Keratinocyte (primary cell): ENCODE measurements around the gene C11orf91. TPM values are rescaled to one million over a fixed set of nuclear protein-coding genes. Genes with fewer than 3 reads are reported as not detected.

Source experiments
- DNase-seq: peaks from one replicate; pipeline ENCODE4 v3.0.0-alpha.2; 2011; ENCODE audit warnings: low read depth, missing footprints, low spot score
- FAIRE-seq: peaks from 2 replicates; lab custom pipeline; 2011; peaks lifted over from hg19 to GRCh38; lab: Jason Lieb, UNC
- H2AFZ ChIP-seq: 2 replicates; pipeline ENCODE4 v1.6.0; 2012; ENCODE audit warnings: low read length, control low read depth, inconsistent platforms; ENCODE audit not compliant: control insufficient read depth
- H3K27ac ChIP-seq: 2 replicates; pipeline ENCODE4 v1.5.1; 2011; ENCODE audit warnings: low read length; ENCODE audit not compliant: control insufficient read depth, insufficient read depth
- H3K27me3 ChIP-seq: 3 replicates; pipeline ENCODE4 v1.6.0; 2011; ENCODE audit warnings: low read length; ENCODE audit not compliant: control insufficient read depth, insufficient read depth; ENCODE audit errors: extremely low read depth
- H3K36me3 ChIP-seq, 2 experiments: 2 replicates in 1 of 2; 3 replicates in 1 of 2; pipeline ENCODE4 v1.5.1; 2011; ENCODE audit warnings: low read length in 2 of 2, mild to moderate bottlenecking in 1 of 2; ENCODE audit not compliant: control insufficient read depth in 2 of 2, insufficient read depth in 2 of 2; ENCODE audit errors: extremely low read depth in 1 of 2
- H3K4me1 ChIP-seq: 3 replicates; pipeline ENCODE4 v1.5.1; 2011; ENCODE audit warnings: low read length; ENCODE audit not compliant: control insufficient read depth, insufficient read depth; ENCODE audit errors: extremely low read depth
- H3K4me2 ChIP-seq: 3 replicates; pipeline ENCODE4 v1.6.0; 2011; ENCODE audit warnings: low read depth, low read length; ENCODE audit not compliant: control insufficient read depth, insufficient read depth; ENCODE audit errors: extremely low read depth
- H3K4me3 ChIP-seq, 3 experiments: fragments of 200-600 bp in 1 of 3; sonication (generic) in 1 of 3; 2 replicates in 2 of 3; 3 replicates in 1 of 3; pipeline ENCODE4 v1.5.1; 2011 to 2016; ENCODE audit warnings: low read length in 3 of 3, mild to moderate bottlenecking in 3 of 3, control low read depth in 2 of 3, inconsistent platforms in 1 of 3, low read depth in 1 of 3, mixed read lengths in 1 of 3, mixed run types in 1 of 3, moderate library complexity in 1 of 3; ENCODE audit not compliant: control insufficient read depth in 2 of 3, insufficient read depth in 2 of 3; ENCODE audit errors: extremely low read depth in 1 of 3
- H3K79me2 ChIP-seq: 2 replicates; pipeline ENCODE4 v1.6.0; 2012; ENCODE audit warnings: low read length; ENCODE audit not compliant: control insufficient read depth, insufficient read depth
- H3K9ac ChIP-seq: 3 replicates; pipeline ENCODE4 v1.6.0; 2011; ENCODE audit warnings: low read length; ENCODE audit not compliant: control insufficient read depth, insufficient read depth; ENCODE audit errors: extremely low read depth
- H3K9me1 ChIP-seq: 3 replicates; pipeline ENCODE4 v1.6.0; 2011; ENCODE audit warnings: low read length; ENCODE audit not compliant: control insufficient read depth, insufficient read depth; ENCODE audit errors: extremely low read depth
- H3K9me3 ChIP-seq: 2 replicates; pipeline ENCODE4 v1.5.1; 2012; ENCODE audit warnings: low read depth, low read length; ENCODE audit not compliant: control insufficient read depth
- H4K20me1 ChIP-seq: 3 replicates; pipeline ENCODE4 v1.6.0; 2011; ENCODE audit warnings: low read length; ENCODE audit not compliant: control insufficient read depth, insufficient read depth; ENCODE audit errors: extremely low read depth
- EZH2 ChIP-seq: IDR thresholded peaks from one replicate; pipeline ENCODE4 v1.6.1; 2012; ENCODE audit warnings: inconsistent platforms, mild to moderate bottlenecking, low read length, moderate library complexity
- dilution Hi-C: fragments of 300-500 bp; cut with MboI; formaldehyde crosslinking; loops from one replicate; pipeline ENCODE4 v1.7.0; 2020; ENCODE audit warnings: low sequenced_read_pairs; ENCODE audit not compliant: extremely low pct_ligation_motif_present
- polyA plus RNA-seq, 5 experiments: library from polyadenylated mRNA; depleted of rRNA in 3 of 5; stranded (reverse) in 3 of 5; stranded (forward) in 1 of 5; unstranded in 1 of 5; fragments of >200 nt; gene quantifications; 1 replicate in 1 of 5; 2 replicates in 3 of 5; 3 replicates in 1 of 5; pipeline versions ENCODE4 v1.2.1 to v1.2.3, GENCODE V29; 2011 to 2012; ENCODE audit warnings: missing spikeins in 2 of 5, low read depth in 1 of 5, low replicate concordance in 1 of 5
- TF ChIP-seq, protein P1 (sequence below), 3 experiments: IDR thresholded peaks in 1 of 3; conservative IDR thresholded peaks in 1 of 3; optimal IDR thresholded peaks in 1 of 3; 2 replicates in 2 of 3; 3 replicates in 1 of 3; pipeline versions ENCODE3 to v1.5.1; 2011; ENCODE audit warnings: low read length in 3 of 3, mild to moderate bottlenecking in 3 of 3, moderate library complexity in 2 of 3, control low read depth in 1 of 3, inconsistent platforms in 1 of 3; ENCODE audit not compliant: insufficient read depth in 2 of 3; ENCODE audit errors: extremely low read depth in 1 of 3

Gene C11orf91
- polyA plus RNA-seq, 1 donor (not counting 4 experiments of a cell fraction or from before 2014, with no cell fraction given) = 0.10 TPM

DNA sequence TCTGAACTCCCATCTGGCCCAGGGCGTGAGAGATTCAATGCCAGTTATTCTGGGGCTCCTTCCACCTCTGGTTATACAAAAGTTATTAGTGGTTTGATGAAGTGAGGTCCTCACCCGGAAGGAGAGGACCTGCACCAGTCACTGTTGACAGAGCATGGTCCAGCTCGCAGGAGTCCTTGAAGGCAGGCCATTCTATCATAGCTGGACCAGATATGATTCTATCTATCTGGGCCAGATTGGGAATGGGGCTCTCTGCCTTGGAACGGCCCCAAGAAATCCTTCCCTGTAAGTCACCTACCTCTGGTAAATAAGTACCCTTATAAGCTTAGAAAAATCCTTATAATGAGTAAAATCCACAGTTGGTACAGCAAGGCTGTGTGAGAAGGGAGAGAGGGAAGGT lies 50.7 kb downstream of the C11orf91 start:
- H3K9me1 ChIP-seq = no peaks in the 10 kb centered on the region
- H3K4me3 ChIP-seq = no peak overlapping the region
- FAIRE-seq (no peak), DNase-seq (no peak)
- H3K4me1 ChIP-seq = peaks cover 6% of the 10 kb centered on the region
- no peak overlapping the region for H3K27ac ChIP-seq
- TF ChIP-seq EZH2 = no peak
- TF ChIP-seq, protein P1, sequence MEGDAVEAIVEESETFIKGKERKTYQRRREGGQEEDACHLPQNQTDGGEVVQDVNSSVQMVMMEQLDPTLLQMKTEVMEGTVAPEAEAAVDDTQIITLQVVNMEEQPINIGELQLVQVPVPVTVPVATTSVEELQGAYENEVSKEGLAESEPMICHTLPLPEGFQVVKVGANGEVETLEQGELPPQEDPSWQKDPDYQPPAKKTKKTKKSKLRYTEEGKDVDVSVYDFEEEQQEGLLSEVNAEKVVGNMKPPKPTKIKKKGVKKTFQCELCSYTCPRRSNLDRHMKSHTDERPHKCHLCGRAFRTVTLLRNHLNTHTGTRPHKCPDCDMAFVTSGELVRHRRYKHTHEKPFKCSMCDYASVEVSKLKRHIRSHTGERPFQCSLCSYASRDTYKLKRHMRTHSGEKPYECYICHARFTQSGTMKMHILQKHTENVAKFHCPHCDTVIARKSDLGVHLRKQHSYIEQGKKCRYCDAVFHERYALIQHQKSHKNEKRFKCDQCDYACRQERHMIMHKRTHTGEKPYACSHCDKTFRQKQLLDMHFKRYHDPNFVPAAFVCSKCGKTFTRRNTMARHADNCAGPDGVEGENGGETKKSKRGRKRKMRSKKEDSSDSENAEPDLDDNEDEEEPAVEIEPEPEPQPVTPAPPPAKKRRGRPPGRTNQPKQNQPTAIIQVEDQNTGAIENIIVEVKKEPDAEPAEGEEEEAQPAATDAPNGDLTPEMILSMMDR (optimal IDR thresholded peaks at IDR 0.05 in 1 of 3, IDR thresholded peaks at IDR 0.05 in 1 of 3, conservative IDR thresholded peaks at IDR 0.05 in 1 of 3; ENCODE audit: extremely low read depth in 1 of 3, insufficient read depth in 2 of 3, low read length in 3 of 3) = no peak
- dilution Hi-C loops = no loop called here
- no peaks in the 10 kb centered on the region for H3K9me3 ChIP-seq
- H4K20me1 ChIP-seq = no peaks in the 10 kb centered on the region
- H3K9ac ChIP-seq = no peak overlapping the region
- no peak overlapping the region for H3K4me2 ChIP-seq
- H2AFZ ChIP-seq = no peak overlapping the region
- H3K36me3 ChIP-seq = no peaks in the 10 kb centered on the region
- no peaks in the 10 kb centered on the region for H3K79me2 ChIP-seq
- no peaks in the 10 kb centered on the region for H3K27me3 ChIP-seq

Other genes with a start within 250 kb of the C11orf91 start
- gene CD59, start 35.6 kb upstream of the C11orf91 start, polyA plus RNA-seq = 1,349 to 1,804 TPM (median 1,403 TPM) in 3 replicates
- gene FBXO3, start 73.7 kb upstream of the C11orf91 start, polyA plus RNA-seq = 47.3 to 68.6 TPM (median 48.5 TPM) in 3 replicates
- gene LMO2, start 191.2 kb upstream of the C11orf91 start, polyA plus RNA-seq = 0.53 to 1.1 TPM (median 0.57 TPM) in 3 replicates